PC-9 (cell line): ENCODE measurements around the gene GGCT.

Experiments
- EZH2 ChIP-seq: fragments of 200-600 bp; sonication (generic); IDR thresholded peaks from 2 replicates; pipeline ENCODE4 v1.8.0; 2017; ENCODE audit warnings: antibody characterized with exemption, low read depth
- TF ChIP-seq, protein P1 (sequence below): fragments of 200-600 bp; sonication (generic); conservative IDR thresholded peaks from 2 replicates; pipeline ENCODE4 v1.6.1; 2017; ENCODE audit warnings: mixed run types, antibody characterized with exemption, mild to moderate bottlenecking, moderate library complexity

- TF ChIP-seq, protein P1, sequence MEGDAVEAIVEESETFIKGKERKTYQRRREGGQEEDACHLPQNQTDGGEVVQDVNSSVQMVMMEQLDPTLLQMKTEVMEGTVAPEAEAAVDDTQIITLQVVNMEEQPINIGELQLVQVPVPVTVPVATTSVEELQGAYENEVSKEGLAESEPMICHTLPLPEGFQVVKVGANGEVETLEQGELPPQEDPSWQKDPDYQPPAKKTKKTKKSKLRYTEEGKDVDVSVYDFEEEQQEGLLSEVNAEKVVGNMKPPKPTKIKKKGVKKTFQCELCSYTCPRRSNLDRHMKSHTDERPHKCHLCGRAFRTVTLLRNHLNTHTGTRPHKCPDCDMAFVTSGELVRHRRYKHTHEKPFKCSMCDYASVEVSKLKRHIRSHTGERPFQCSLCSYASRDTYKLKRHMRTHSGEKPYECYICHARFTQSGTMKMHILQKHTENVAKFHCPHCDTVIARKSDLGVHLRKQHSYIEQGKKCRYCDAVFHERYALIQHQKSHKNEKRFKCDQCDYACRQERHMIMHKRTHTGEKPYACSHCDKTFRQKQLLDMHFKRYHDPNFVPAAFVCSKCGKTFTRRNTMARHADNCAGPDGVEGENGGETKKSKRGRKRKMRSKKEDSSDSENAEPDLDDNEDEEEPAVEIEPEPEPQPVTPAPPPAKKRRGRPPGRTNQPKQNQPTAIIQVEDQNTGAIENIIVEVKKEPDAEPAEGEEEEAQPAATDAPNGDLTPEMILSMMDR, result no peak
- TF ChIP-seq EZH2, result no peak
Observed at GRCh38 chr7:30487371-30487770, 17.3 kb downstream of the GGCT start.
